SK-MEL-5 (cell line): Measurements from ENCODE around the gene CYFIP2. TPM values are rescaled to one million over a fixed set of nuclear protein-coding genes. Genes with fewer than 3 reads are reported as not detected.

Experiments
- DNase-seq: peaks from one replicate; pipeline ENCODE4 v3.0.0-alpha.2; 2016; ENCODE audit warnings: low read depth, low spot score
- in situ Hi-C: cut with HindIII; loops from 2 replicates; pipeline ENCODE4 v1.10.0; 2016; ENCODE audit warnings: low sequenced_read_pairs, high pct_unique_total_duplicates, low pct_unique_long_range_greater_than_20kb
- total RNA-seq: library from RNA; depleted of rRNA; stranded (reverse); fragments of >200 nt; shearing (Covaris generic); gene quantifications from 2 replicates; pipeline ENCODE4 v1.2.3, GENCODE V29; 2014

The CYFIP2 gene
- total RNA-seq, 1 experiment from 2014 or later = 11.0 TPM

- DNase-seq = no peak
- in situ Hi-C loops = no loop called here
Measured at GRCh38 chr5:157303023-157303422, 37.1 kb downstream of the CYFIP2 start.

GRCh38 chr5:157303667-157304327 lies 37.9 kb downstream of the CYFIP2 start:
- DNase-seq = peak; percentile 42
- in situ Hi-C loops = no loop called here

GRCh38 chr5:157306081-157306480 lies 40.2 kb downstream of the CYFIP2 start:
- DNase-seq = no peak
- in situ Hi-C loops = no loop called here

GRCh38 chr5:157306692-157307471 lies 41.0 kb downstream of the CYFIP2 start:
- in situ Hi-C loops = no loop called here
- no peak for DNase-seq

GRCh38 chr5:157308836-157309465 lies 43.0 kb downstream of the CYFIP2 start:
- in situ Hi-C loops = no loop called here
- peak; percentile 8 for DNase-seq

- no peak for DNase-seq
- in situ Hi-C loops = no loop called here
Measured at GRCh38 chr5:157309796-157310195, 43.9 kb downstream of the CYFIP2 start.

GRCh38 chr5:157311595-157311994 lies 45.7 kb downstream of the CYFIP2 start:
- DNase-seq = no peak
- in situ Hi-C loops = no loop called here

GRCh38 chr5:157312492-157312891 lies 46.6 kb downstream of the CYFIP2 start:
- in situ Hi-C loops = no loop called here
- peak; percentile 71 for DNase-seq

GRCh38 chr5:157322581-157322980 lies 56.7 kb downstream of the CYFIP2 start:
- DNase-seq = no peak
- in situ Hi-C loops = no loop called here

GRCh38 chr5:157323107-157323706 lies 57.3 kb downstream of the CYFIP2 start:
- in situ Hi-C loops = no loop called here
- no peak for DNase-seq

- no peak for DNase-seq
- in situ Hi-C loops = no loop called here
Measured at GRCh38 chr5:157324237-157324636, 58.3 kb downstream of the CYFIP2 start.

- in situ Hi-C loops = no loop called here
- no peak for DNase-seq
Measured at GRCh38 chr5:157326440-157327005, 60.6 kb downstream of the CYFIP2 start.

GRCh38 chr5:157327771-157328170 lies 61.8 kb downstream of the CYFIP2 start:
- in situ Hi-C loops = no loop called here
- no peak for DNase-seq

- DNase-seq = peak; percentile 76
- in situ Hi-C loops = no loop called here
Measured at GRCh38 chr5:157328277-157328912, 62.5 kb downstream of the CYFIP2 start.

GRCh38 chr5:157331807-157332206 lies 65.9 kb downstream of the CYFIP2 start:
- in situ Hi-C loops = no loop called here

GRCh38 chr5:157335534-157336422 lies 69.9 kb downstream of the CYFIP2 start:
- DNase-seq = no peak
- in situ Hi-C loops = no loop called here

More at GRCh38 chr5:157331807-157332206, 65.9 kb downstream of the CYFIP2 start:
- DNase-seq = no peak

GRCh38 chr5:157336423-157336744 lies 70.5 kb downstream of the CYFIP2 start:
- in situ Hi-C loops = no loop called here
- DNase-seq = no peak
